ENCODE results near the gene HMHB1. TPM values are rescaled to one million over a fixed set of nuclear protein-coding genes. Genes with fewer than 3 reads are reported as not detected.

HMHB1 gene
- total RNA-seq, 1 experiment from 2014 or later: not detected

DNA sequence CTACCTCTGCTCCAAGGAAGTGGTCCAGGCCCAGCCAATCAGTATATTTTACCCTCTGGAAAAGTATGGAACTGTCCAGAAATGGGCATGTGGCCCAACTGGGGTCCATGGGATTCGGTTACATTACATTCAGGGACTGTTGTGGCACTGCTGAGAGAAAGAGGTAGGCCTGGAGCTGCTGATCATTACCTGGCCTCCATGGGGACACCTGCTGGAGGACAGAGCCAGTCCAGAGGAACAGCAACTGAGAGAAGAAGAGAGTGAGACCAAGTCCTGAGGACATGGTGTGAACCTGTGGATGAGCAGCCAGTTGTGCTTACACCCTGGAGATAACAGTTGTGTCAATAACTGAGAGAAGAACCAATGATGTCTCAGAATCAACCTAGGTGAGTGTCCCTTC is 48.2 kb downstream of the HMHB1 start:
- no peaks in the 10 kb centered on the region for H3K36me3 Mint-ChIP-seq (ENCODE audit: insufficient read depth, unreplicated experiment)
- no peaks in the 10 kb centered on the region for H3K9me3 Mint-ChIP-seq (ENCODE audit: unreplicated experiment)
- no peak overlapping the region for H3K27ac Mint-ChIP-seq (ENCODE audit: low read depth, unreplicated experiment)
- TF ChIP-seq, protein P1, sequence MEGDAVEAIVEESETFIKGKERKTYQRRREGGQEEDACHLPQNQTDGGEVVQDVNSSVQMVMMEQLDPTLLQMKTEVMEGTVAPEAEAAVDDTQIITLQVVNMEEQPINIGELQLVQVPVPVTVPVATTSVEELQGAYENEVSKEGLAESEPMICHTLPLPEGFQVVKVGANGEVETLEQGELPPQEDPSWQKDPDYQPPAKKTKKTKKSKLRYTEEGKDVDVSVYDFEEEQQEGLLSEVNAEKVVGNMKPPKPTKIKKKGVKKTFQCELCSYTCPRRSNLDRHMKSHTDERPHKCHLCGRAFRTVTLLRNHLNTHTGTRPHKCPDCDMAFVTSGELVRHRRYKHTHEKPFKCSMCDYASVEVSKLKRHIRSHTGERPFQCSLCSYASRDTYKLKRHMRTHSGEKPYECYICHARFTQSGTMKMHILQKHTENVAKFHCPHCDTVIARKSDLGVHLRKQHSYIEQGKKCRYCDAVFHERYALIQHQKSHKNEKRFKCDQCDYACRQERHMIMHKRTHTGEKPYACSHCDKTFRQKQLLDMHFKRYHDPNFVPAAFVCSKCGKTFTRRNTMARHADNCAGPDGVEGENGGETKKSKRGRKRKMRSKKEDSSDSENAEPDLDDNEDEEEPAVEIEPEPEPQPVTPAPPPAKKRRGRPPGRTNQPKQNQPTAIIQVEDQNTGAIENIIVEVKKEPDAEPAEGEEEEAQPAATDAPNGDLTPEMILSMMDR (IDR thresholded peaks at IDR 0.05; ENCODE audit: unreplicated experiment): no peak
- no peaks in the 10 kb centered on the region for H3K27me3 Mint-ChIP-seq (ENCODE audit: insufficient read depth, unreplicated experiment)
- DNase-seq (ENCODE audit: unreplicated experiment): peak; percentile 6
- H3K4me1 Mint-ChIP-seq (ENCODE audit: insufficient read depth, unreplicated experiment): no peaks in the 10 kb centered on the region
- intact Hi-C loops (cut with micrococcal nuclease): loop anchor here (10.0 kb wide), 1 partner anchor 1625 kb away; no protein-coding TSS in a partner anchor
- no peak overlapping the region for H3K4me3 Mint-ChIP-seq (ENCODE audit: unreplicated experiment)
- ChIA-PET POLR2A (interaction anchor here (0.6 kb wide), 1 partner anchor 61 kb away, joined by 3 read pairs; no protein-coding TSS in a partner anchor), CTCF (interaction anchor here (0.7 to 1.5 kb wide), 2 partner anchors 35 to 809 kb away, joined by 3 to 6 read pairs; no protein-coding TSS in a partner anchor)
- BruUV-seq (replicated peaks): no TSS peak

DNA sequence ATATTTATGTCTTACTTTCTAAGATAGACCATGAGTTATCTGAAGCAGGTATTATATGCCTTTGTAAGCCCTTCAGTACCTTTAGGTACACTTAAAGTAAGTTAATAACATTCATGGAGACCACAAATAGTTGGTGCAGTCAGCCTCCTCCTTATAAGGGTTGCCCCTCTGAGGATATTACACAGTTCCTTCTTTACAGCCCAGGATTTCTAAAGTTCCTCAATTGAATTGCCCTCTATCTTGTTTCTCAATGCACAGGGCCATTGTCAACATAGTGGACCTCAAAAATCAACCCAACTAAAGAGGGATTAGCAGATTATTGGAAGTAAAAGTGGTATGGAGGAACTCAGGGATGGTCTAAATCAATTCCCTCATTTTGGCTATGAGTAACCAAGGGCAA is 50.3 kb downstream of the HMHB1 start:
- no peak overlapping the region for H3K27ac Mint-ChIP-seq (ENCODE audit: low read depth, unreplicated experiment)
- no TSS peak for BruUV-seq (replicated peaks)
- H3K9me3 Mint-ChIP-seq (ENCODE audit: unreplicated experiment): no peaks in the 10 kb centered on the region
- H3K27me3 Mint-ChIP-seq (ENCODE audit: insufficient read depth, unreplicated experiment): no peaks in the 10 kb centered on the region
- TF ChIP-seq, protein P1 (IDR thresholded peaks at IDR 0.05; ENCODE audit: unreplicated experiment): no peak
- ChIA-PET CTCF (no interaction called here), POLR2A (interaction anchor here (0.6 to 1.0 kb wide), 2 partner anchors 27 to 135 kb away, joined by 3 read pairs; no protein-coding TSS in a partner anchor)
- no peaks in the 10 kb centered on the region for H3K4me1 Mint-ChIP-seq (ENCODE audit: insufficient read depth, unreplicated experiment)
- no peak for DNase-seq (ENCODE audit: unreplicated experiment)
- intact Hi-C loops (cut with micrococcal nuclease): loop anchor here (10.0 kb wide), 1 partner anchor 1627 kb away; no protein-coding TSS in a partner anchor
- no peak overlapping the region for H3K4me3 Mint-ChIP-seq (ENCODE audit: unreplicated experiment)
- no peaks in the 10 kb centered on the region for H3K36me3 Mint-ChIP-seq (ENCODE audit: insufficient read depth, unreplicated experiment)

DNA sequence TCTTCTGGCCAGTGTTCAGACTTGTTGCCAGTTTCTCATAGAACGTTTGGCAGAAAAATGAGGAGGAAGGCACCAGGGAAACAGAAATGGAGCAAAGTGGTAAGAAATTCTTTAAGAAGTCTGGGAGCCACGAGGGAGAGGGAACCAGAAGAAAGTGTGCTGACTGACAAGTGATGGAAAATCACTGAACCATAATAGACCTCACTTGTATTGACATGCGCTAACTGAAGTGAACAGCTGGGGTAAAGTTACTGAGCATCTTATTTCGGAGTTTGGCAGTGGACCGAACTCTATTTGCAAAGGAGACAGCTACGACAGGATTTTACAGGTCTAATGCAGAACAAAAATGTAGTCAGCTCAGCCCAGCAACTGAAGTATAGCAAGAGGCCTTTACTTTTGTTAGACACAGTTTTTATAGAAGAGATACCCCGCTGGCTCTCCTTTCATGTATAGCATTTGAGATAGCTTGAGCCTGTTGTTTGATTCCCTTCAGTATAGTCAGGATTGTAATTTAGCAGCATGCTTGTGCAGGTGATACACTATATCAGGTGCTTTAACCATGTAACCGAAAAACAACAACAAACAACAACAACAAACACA is 53.6 kb downstream of the HMHB1 start:
- TF ChIP-seq, protein P1 (IDR thresholded peaks at IDR 0.05; ENCODE audit: unreplicated experiment): no peak
- Mint-ChIP-seq H3K9me3 (ENCODE audit: unreplicated experiment) (no peaks in the 10 kb centered on the region), H3K4me3 (ENCODE audit: unreplicated experiment) (no peak overlapping the region), H3K36me3 (ENCODE audit: insufficient read depth, unreplicated experiment) (no peaks in the 10 kb centered on the region), H3K27ac (ENCODE audit: low read depth, unreplicated experiment) (no peak overlapping the region), H3K4me1 (ENCODE audit: insufficient read depth, unreplicated experiment) (peaks cover 4% of the 10 kb centered on the region), H3K27me3 (ENCODE audit: insufficient read depth, unreplicated experiment) (no peaks in the 10 kb centered on the region)
- DNase-seq (ENCODE audit: unreplicated experiment): no peak
- intact Hi-C loops (cut with micrococcal nuclease): loop anchor here (10.0 kb wide), 1 partner anchor 1631 kb away; no protein-coding TSS in a partner anchor
- no TSS peak for BruUV-seq (replicated peaks)
- CTCF ChIA-PET: interaction anchor here (1.0 to 1.4 kb wide), 2 partner anchors 84 to 277 kb away, joined by 3 read pairs; no protein-coding TSS in a partner anchor
- POLR2A ChIA-PET: no interaction called here

Measured in MCF 10A (cell line).